ENCODE results near the gene ACBD5. TPM values are rescaled to one million over a fixed set of nuclear protein-coding genes. Genes with fewer than 3 reads are reported as not detected.
"Not testable (repeated sequence)": the region's sequence is repeated elsewhere in the genome, so short reads cannot be mapped to it uniquely, and the experiment has no call there.

The ACBD5 gene
- total RNA-seq, 1 experiment from 2014 or later: 25.2 TPM

DNA sequence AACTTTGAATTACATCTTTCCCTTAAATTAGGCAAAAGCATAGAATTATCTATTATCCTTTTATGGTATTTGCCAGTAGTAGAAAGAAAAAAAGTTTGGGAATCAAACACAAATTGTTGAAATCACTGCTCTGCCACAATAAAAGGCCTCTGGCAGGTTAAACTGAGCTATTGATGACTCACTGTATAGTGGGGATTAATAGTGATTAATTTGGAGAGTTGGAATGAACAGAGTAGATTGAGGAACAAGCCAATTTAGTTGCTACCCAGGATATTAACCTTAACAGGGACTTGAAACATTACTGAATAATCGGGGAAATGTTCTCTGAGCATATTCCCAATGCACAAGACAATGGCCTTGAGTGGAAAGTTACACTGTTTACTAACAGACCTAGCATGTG is 52.3 kb downstream of the ACBD5 start:
- no peak for DNase-seq (ENCODE audit: low read depth, low spot score)
- in situ Hi-C loops (cut with HindIII; ENCODE audit: low pct_unique_long_range_greater_than_20kb, low sequenced_read_pairs): no loop called here

DNA sequence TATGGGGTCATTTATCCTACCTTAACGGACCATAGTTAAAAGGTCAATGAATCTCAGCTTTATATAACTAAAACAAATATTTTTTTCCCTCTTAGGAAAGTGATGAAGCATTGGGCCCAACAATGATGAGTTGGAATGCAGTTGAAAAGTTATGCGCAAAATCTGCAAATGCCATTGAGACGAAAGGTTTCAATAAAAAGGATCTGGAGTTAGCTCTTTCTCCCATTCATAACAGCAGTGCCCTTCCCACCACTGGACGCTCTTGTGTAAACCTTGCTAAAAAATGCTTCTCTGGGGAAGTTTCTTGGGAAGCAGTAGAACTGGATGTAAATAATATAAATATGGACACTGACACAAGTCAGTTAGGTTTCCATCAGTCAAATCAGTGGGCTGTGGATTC is 70.7 kb downstream of the ACBD5 start:
- in situ Hi-C loops (cut with HindIII; ENCODE audit: low pct_unique_long_range_greater_than_20kb, low sequenced_read_pairs): no loop called here
- no peak for DNase-seq (ENCODE audit: low read depth, low spot score)

DNA sequence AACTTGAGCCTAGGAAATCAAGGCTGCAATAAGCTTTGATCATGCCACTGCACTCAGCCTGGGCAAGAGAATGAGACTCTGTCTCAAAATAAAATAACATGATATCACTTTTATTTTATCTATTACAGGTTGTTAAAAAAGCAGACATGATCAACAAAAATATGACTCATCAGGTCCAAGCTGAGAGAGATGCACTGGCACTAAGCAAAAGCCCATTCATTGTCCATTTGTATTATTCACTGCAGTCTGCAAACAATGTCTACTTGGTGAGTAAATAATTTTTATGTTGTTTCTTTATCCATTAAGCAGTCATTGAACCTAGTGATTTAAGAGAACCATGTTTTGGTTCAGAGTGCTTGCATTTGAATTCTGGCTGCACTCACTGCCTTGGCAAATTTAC is 82.2 kb downstream of the ACBD5 start:
- DNase-seq (ENCODE audit: low read depth, low spot score): no peak
- in situ Hi-C loops (cut with HindIII; ENCODE audit: low pct_unique_long_range_greater_than_20kb, low sequenced_read_pairs): no loop called here

DNA sequence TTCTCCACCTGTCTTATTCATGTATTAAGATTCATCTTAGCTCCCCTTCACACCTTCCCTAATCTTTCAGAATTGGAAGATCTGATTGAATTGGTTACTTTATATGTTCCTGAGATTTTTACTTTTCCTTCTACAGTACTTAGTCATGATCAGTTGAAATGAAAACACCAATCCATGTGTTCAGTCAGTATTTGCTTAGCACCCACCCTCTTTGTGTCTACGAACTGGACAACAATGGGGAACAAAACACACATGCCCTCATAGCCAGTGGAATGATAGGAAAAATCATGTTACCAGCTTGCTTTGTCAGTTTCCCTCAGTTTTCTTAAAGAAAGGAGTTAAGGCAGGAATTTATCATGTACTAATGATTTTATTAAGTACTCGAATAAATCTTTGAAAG is 83.4 kb downstream of the ACBD5 start:
- in situ Hi-C loops (cut with HindIII; ENCODE audit: low pct_unique_long_range_greater_than_20kb, low sequenced_read_pairs): no loop called here
- no peak for DNase-seq (ENCODE audit: low read depth, low spot score)

DNA sequence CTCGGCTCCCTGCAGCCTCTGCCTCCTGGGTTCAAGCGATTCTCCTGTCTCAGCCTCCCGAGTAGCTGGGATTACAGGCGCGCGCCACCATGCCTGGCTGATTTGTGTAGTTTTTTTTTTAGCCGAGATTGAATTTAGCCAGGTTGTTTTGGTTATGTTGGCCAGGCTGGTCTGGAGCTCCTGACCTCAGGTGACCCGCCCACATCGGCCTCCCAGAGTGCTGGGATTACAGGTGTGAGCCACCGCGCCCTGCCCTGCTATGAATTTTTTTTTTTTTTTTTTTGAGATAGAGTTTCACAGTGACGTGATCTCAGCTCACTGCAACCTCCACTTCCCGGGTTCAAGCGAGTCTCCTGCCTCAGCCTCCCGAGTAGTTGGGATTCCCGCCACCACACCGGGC is 84.0 kb downstream of the ACBD5 start:
- in situ Hi-C loops (cut with HindIII; ENCODE audit: low pct_unique_long_range_greater_than_20kb, low sequenced_read_pairs): not testable (repeated sequence)
- DNase-seq (ENCODE audit: low read depth, low spot score): peak; percentile 4

DNA sequence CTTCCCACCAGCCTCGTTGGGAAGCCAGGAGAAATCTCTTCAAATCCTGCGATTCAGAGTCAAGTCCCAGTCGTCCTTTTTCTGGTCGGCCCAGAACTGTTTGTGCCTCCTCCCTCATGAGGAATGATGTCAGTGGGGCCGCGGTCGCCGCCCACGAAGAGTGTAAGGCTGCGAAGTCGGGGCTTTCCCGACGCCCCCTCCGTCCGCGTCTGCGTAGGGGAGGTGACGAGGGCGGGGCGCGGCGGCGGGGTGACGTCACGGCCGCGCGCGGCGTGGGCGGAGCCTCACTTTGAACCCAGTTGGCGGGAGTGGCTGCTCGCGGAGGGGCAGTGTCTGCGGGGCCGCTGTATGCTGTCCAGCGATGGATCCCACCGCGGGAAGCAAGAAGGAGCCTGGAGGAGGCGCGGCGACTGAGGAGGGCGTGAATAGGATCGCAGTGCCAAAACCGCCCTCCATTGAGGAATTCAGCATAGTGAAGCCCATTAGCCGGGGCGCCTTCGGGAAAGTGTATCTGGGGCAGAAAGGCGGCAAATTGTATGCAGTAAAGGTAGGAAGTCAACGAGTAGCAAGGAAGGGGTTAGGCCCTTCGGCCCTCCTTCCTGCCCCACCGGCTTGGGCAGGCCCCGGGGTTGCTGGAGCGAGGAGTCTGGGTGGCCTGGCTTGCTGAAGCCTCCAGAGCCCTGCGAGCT is 85.4 kb downstream of the ACBD5 start, which contains the start of gene MASTL:
MASTL (plus strand) TSS at position 287 of the 689 bp plus-strand sequence; CDS start at position 362, 75 bp downstream.
- peak; percentile 86 for DNase-seq (ENCODE audit: low read depth, low spot score)
- in situ Hi-C loops (cut with HindIII; ENCODE audit: low pct_unique_long_range_greater_than_20kb, low sequenced_read_pairs): no loop called here

DNA sequence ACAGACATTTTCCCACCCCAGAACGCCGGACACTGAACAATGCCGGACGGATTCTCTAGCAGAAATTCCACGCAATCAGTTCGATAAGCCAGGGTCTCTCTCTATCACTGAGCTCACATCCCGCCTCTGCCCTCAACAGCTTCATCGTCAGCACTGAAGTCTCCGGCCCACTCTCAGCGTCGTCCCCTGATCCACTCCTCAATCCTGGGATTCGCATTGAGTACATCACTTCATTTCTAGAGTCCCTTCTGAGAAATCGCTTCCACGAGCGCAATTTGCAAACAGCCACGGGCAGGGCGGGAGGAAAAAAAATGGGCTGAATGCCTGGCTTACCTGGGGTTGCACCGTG is 86.8 kb downstream of the ACBD5 start:
- in situ Hi-C loops (cut with HindIII; ENCODE audit: low pct_unique_long_range_greater_than_20kb, low sequenced_read_pairs): no loop called here
- peak; percentile 26 for DNase-seq (ENCODE audit: low read depth, low spot score)

DNA sequence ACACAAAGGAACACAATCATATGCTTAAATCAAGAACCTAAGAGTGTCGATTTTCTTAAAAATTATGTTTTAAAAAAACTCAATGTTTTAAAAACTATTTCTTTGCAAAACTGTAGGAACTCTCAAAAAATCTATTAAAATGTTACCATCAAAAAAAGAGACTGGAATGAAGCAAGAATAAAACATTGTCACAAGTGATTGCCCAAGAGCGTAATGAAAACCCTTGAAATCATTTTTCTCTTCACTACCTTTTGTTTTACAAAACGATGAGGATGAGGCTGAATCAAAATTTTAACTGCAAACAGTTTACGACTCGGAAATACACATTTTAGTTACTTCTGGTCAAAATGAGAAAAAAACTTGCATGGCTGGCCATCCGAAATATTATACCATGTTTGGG is 87.3 kb downstream of the ACBD5 start:
- in situ Hi-C loops (cut with HindIII; ENCODE audit: low pct_unique_long_range_greater_than_20kb, low sequenced_read_pairs): no loop called here
- no peak for DNase-seq (ENCODE audit: low read depth, low spot score)

DNA sequence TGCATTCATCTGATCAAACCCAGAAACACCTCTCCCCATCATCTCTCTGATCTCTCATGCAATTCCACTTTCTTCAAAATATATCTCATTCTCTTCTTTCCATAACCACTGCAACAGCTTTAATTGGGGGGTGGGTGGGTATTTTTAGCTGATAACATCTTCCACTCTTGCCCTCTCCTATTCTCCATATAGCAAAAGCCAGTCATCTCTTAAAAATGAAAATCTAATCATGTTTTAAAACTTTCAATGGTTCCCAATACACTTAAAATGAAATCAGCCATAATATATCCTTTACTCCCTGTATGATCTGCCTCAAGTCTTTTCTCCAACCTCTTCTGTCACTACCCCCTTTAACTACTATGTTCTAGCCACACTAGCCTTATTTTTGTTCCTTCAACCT is 87.9 kb downstream of the ACBD5 start:
- in situ Hi-C loops (cut with HindIII; ENCODE audit: low pct_unique_long_range_greater_than_20kb, low sequenced_read_pairs): no loop called here
- no peak for DNase-seq (ENCODE audit: low read depth, low spot score)

DNA sequence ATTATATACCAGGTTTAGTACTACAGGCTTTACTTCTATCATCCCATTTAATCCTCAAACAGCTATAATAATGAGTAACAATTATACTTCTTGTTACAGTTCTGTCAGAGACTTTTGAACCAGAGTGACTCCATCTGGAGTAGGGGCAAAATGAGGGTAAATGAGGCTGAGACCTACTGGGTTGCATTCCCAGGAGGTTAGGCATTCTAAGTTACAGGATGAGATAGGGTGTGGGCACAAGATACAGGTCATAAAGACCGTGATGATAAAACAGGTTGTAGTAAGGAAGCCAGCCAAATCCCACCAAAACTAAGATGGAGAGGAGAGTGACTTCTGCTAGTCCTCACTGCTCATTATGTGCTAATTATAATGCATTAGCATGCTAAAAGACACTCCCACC is 90.3 kb downstream of the ACBD5 start:
- DNase-seq (ENCODE audit: low read depth, low spot score): no peak
- in situ Hi-C loops (cut with HindIII; ENCODE audit: low pct_unique_long_range_greater_than_20kb, low sequenced_read_pairs): no loop called here

DNA sequence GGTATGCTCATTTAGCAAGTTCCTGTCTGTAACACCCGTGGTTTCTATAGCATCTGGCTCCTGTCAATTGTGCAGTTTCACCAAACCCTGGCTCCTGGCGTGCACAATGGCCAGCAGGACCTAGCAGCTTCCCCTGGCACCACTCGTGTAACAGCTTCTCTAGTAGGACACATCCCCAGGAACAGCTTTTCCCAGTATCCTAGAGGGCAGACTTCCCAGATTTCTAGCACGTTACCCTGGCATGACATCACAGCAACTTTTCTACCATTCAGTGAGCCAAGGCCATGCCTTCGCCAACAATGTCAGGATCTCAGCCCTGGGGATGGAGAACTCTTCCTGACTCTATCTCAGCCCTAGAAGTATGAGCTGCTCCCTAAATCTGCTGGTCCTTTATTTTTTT is 92.9 kb downstream of the ACBD5 start:
- no peak for DNase-seq (ENCODE audit: low read depth, low spot score)
- in situ Hi-C loops (cut with HindIII; ENCODE audit: low pct_unique_long_range_greater_than_20kb, low sequenced_read_pairs): no loop called here

DNA sequence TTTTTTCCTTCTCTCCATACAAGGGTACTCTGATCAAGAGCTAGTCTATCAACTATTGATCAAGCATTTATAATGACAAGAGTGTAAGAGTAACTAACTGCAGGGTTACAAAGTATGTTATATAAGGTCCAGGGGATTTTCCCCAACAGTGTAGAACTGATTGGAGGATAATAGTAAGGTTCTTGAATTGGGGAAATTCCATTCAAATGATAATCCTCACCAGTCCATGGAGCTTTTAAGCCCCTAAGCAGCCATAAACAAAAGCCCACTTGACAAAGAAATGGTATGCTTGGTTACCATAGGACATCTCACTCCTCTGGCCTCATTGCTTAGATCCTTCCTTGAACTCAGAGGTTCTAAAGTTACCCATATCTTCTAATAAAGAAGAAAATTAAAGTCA is 94.7 kb downstream of the ACBD5 start:
- no peak for DNase-seq (ENCODE audit: low read depth, low spot score)
- in situ Hi-C loops (cut with HindIII; ENCODE audit: low pct_unique_long_range_greater_than_20kb, low sequenced_read_pairs): no loop called here

Small RNA genes within 50 kb of the gene (small RNA-seq; reads per million reads assigned to genes)
- gene RNU2-24P (0 to 2.4 reads per million in 2 experiments), gene RNU7-12P (0 reads per million in 2 experiments)

Other genes starting within 250 kb of the ACBD5 start
- 6.7 and 6.9 TPM in 2 replicates for gene ANKRD26, start 140.3 kb downstream of the ACBD5 start, total RNA-seq (2014; rRNA removed; shearing (Covaris generic))
- 97.6 and 109 TPM in 2 replicates for gene YME1L1, start 86.4 kb downstream of the ACBD5 start, total RNA-seq (2014; rRNA removed; shearing (Covaris generic))
- 22.5 and 24.4 TPM in 2 replicates for gene MASTL, start 85.4 kb downstream of the ACBD5 start, total RNA-seq (2014; rRNA removed; shearing (Covaris generic))

All from SK-MEL-5 (cell line).